Adipocyte (in vitro differentiated cells): ENCODE measurements around the gene SH3TC2.

Source experiments
- DNase-seq: peaks from one replicate; pipeline ENCODE4 v3.0.0-alpha.2; 2015; ENCODE audit warnings: low read depth
- H3K27me3 ChIP-seq: replicated peaks from 2 replicates; pipeline ENCODE4 v1.7.0; 2013; ENCODE audit warnings: mild to moderate bottlenecking, low read length, moderate library complexity; ENCODE audit not compliant: control insufficient read depth, insufficient read depth
- H3K36me3 ChIP-seq: 2 replicates; pipeline ENCODE4 v1.7.0; 2013; ENCODE audit warnings: low read length, mild to moderate bottlenecking, moderate library complexity; ENCODE audit not compliant: control insufficient read depth, insufficient read depth, severe bottlenecking
- H3K4me1 ChIP-seq: 2 replicates; pipeline ENCODE4 v1.7.0; 2013; ENCODE audit warnings: mild to moderate bottlenecking, low read length, moderate library complexity; ENCODE audit not compliant: control insufficient read depth, insufficient read depth
- H3K4me3 ChIP-seq: 2 replicates; pipeline ENCODE4 v1.7.0; 2013; ENCODE audit warnings: mild to moderate bottlenecking, low read length, moderate library complexity
- H3K9ac ChIP-seq: 2 replicates; pipeline ENCODE4 v1.7.0; 2013; ENCODE audit warnings: mild to moderate bottlenecking, low read length, moderate library complexity
- H3K9me3 ChIP-seq: 2 replicates; pipeline ENCODE4 v1.7.0; 2013; ENCODE audit warnings: mild to moderate bottlenecking, low read length, moderate library complexity; ENCODE audit not compliant: control insufficient read depth

The SH3TC2 gene

DNA sequence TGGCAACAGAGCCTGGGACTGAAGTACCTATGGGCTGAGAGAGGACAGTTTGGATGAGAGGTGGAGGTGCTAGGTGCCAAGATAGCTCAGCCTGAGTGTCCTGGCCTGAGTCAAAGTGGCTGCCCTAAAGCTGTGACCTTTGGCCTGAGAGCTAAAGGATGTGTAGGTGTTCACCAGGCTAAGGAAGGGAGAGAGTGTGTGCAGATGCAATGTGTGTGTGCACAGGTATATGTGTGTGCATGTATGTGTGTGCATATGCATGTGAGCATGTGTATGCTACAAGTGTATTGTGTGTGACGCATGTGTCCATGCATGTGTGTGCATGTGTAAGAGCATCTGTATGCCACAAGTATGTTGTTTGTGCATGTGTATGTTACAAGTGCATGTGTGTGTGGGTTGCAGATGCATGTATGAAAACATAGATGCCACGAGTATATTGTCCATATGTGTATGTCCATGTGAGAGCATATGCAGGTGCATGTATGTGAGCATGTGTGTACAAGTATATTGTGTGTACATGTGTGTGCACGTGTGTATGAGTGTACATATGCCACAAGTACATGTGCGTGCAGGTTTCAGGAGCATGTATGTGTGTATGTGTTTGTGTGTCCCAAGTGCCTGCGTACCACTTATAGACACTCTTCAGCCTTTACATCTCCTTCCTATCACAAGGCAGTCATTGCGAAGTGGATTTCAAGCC is 102.6 kb downstream of the SH3TC2 start:
- Histone ChIP-seq H3K9ac (no peak overlapping the region), H3K4me1 (peaks cover 1% of the 10 kb centered on the region), H3K27me3 (no peaks in the 10 kb centered on the region), H3K4me3 (no peak overlapping the region), H3K9me3 (no peaks in the 10 kb centered on the region), H3K36me3 (no peaks in the 10 kb centered on the region)
- DNase-seq, result no peak

DNA sequence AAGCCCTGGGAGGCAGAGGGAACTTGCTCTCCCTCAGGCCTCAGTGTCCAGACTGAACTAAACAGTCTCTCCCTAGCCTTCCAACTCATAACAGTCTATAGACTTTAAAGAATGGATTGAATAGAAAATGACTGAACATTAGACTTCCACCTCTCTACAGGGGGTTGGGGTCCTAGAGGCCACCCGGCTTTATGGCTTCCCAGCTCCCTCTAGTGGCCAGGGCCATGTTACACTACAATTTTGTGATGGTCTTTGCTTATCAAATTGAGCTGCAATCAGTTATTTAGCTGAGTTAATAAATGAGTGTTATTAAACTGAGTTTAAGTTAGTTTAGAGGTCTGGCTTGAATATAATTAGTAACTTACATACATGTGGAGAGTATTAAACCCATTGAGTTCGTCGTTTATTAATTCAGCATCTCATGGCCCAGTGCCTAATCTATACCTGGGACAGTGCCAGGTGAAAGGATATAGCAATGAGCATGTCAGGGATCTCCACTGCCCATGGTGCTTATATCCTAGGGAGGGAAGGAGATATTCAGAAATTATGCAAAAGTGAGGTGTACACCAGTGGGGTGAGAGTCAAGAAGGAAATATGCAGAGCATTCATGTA is 105.2 kb downstream of the SH3TC2 start:
- no peaks in the 10 kb centered on the region for H3K36me3 ChIP-seq
- no peak overlapping the region for H3K9ac ChIP-seq
- peaks cover 4% of the 10 kb centered on the region for H3K4me1 ChIP-seq
- no peaks in the 10 kb centered on the region for H3K27me3 ChIP-seq
- H3K9me3 ChIP-seq, result no peaks in the 10 kb centered on the region
- H3K4me3 ChIP-seq, result no peak overlapping the region
- DNase-seq, result peak; percentile 73

DNA sequence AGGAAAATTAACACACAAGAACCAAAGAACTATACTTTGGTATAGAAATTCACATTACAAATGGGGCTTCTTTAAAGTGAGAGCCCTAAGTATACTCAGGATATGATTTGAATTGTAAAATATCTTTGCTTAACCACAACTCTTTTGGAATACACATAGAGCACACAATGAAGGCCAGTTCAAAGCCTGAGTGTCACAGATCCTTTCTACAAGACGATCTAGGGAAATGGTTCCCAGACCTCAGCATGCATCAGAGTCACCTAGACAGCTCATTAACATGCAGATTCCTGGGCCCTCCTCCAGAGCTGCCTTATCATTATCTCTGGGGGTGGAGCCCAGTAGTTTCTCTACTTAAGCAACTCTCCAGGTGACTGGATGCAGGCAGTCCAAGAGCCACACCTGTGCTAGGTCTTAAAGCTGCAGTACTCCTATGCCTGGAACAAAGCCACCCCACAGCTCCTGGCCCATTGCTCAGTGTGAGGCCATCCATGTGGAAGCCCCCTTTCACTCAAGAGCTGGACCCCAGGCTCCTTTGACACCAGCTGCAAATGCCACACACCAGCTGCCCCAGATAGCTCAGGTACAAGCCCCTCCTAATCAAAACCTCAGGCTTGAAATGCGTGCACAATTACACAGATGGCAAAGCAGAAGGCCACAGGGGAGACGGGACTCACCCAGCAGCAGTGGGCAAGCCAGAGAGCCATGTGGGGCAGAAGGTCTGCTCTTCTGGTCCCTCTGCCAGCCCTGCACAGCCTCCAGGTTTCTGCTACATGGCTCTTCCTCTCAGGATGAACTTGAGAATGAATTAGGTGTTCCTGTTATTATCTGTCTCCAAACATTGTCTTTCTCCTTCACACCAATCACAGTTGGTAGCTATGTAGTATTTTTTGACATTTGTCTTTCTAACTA is 106.1 kb downstream of the SH3TC2 start:
- H3K9ac ChIP-seq, result no peak overlapping the region

More for the DNA sequence above, 106.1 kb downstream of the SH3TC2 start:
- peaks cover 4% of the 10 kb centered on the region for H3K4me1 ChIP-seq
- no peak for DNase-seq
- H3K36me3 ChIP-seq, result no peaks in the 10 kb centered on the region
- no peaks in the 10 kb centered on the region for H3K9me3 ChIP-seq
- no peaks in the 10 kb centered on the region for H3K27me3 ChIP-seq
- no peak overlapping the region for H3K4me3 ChIP-seq
